Measurements from ENCODE around the gene SH3PXD2A. TPM values are rescaled to one million over a fixed set of nuclear protein-coding genes. Genes with fewer than 3 reads are reported as not detected.
A peak's percentile ranks its signal among the peaks of the same experiment; 100 is the strongest.
"Not testable (repeated sequence)": the region's sequence is repeated elsewhere in the genome, so short reads cannot be mapped to it uniquely, and the experiment has no call there.

Gene SH3PXD2A
- total RNA-seq, 1 donor from 2014 or later = 166 TPM

DNA sequence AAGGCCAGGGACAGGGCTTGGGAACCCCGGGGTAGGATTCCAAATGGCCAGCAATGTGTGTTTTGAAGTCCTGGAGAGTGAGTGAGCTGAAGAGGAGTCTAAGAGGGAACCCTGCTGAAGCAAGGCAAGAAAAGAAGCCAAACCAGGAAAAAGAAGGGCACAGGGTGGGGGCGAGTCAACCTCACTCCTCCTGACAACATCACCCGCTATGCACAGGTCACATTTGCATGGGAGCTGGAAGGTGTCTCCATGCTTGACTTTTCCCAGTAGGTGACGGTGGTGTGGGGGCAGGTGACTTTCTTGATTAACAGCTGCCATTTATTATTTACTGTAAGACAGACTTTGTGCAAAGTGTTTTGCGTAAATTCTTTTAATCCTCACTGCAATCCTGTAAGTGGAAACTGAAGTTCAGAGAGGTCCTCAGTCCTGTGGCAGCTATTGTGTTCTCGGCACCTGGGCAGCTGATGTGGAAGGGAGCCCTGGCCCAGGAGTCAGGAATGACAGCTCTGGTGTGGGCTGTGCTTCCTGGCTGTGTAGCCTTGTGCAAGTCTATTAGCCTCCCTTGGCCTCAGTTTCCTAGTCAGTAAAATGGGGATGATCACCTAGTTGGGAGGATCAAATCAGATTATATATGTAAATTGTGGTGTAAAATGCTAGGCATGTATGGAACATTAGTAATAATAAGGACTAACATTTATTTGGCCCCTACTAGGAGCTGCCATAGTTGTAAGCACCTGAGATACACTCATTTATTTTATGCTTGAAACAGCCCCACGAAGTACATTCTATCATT lies 90.9 kb downstream of the SH3PXD2A start:
- intact Hi-C loops (cut with DNase I) = no loop called here
- DNase-seq (ENCODE audit: low spot score) (no peak), ATAC-seq (no peak)

GRCh38 chr10:103763374-103764202 lies 91.8 kb downstream of the SH3PXD2A start:
- ATAC-seq (peak; percentile 41), DNase-seq (ENCODE audit: low spot score) (no peak)
- intact Hi-C loops (cut with DNase I) = no loop called here

- ATAC-seq = no peak
- DNase-seq (ENCODE audit: low spot score) = no peak
- intact Hi-C loops (cut with DNase I) = no loop called here
Measured at GRCh38 chr10:103762916-103763315, 92.5 kb downstream of the SH3PXD2A start.

- ATAC-seq = no peak
- intact Hi-C loops (cut with DNase I) = no loop called here
- DNase-seq (ENCODE audit: low spot score) = no peak
Measured at GRCh38 chr10:103762162-103762561, 93.2 kb downstream of the SH3PXD2A start.

DNA sequence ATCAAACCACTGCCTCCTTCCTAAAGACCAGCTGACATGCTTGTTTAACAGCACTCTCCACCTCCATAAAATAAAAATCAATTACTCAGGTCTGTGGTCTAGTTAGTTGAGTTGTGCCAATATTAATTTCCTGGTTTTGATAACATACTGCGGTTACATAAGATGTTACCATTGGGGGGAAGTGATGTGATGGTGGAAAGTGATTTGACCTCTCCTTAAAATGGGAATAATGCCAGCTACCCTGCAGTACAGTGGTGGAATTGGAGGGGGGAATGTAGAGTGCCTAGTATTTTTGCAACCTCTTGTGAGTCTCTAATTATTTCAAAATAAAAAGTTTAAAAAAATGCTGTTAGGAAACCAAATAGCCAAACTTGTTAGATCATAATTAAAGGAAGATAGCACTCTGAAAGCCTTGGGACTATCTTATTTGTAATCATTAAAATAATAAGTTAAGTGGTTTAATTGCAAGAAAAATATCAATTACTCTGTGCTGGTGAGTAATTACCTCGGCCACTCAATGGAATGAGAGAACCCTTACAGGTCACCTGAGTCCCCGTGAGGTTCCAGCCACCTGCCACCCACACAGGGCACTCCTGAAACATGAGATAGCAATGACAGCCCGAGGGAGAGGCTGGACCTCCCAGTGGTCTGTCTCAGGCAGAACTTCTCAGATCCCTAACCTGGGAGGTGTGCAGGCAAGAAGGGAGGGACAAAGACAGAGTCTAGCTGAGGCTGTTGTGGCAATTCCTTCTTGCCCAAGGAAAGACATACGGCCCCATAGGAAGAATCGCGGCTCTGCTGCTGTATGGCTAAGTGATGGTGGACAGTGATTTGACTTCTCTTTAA lies 94.1 kb downstream of the SH3PXD2A start:
- no peak for DNase-seq (ENCODE audit: low spot score)
- no peak for ATAC-seq
- intact Hi-C loops (cut with DNase I) = no loop called here

GRCh38 chr10:103760233-103760632 lies 95.1 kb downstream of the SH3PXD2A start:
- ATAC-seq; DNase-seq (ENCODE audit: low spot score); intact Hi-C loops (cut with DNase I): not testable (repeated sequence)

DNA sequence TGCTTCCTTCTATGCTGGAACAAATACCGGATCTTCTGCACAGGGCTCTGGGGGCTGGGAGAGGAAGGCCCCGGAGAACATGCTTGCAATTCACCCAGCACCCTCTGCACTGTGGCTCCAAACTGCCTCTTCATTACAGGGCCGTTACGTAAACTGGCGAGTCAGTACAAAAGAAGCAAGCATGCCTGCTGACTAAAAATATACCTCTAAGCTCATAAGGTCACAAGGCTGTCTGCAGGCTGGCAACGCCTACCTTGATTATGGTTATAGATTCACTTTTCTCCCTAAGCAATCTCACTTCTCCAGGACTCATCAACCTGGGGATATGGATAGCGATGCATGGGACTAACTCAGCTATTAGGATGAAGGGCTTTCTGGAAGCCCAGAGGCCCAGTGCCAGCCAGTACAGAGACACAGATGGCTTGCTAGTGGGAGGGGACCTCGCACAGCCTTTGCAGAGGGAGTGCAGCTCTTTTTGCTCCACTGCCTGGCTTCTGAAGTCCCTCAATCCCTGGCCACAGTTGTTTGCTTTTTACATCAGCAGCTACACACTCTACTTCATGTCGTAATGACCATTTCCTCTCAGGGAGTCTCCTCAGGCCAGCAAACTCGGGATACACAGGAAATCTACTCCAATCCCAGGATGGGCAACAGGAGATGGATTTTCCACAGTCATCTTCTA lies 96.1 kb downstream of the SH3PXD2A start:
- ATAC-seq (peak; percentile 70), DNase-seq (ENCODE audit: low spot score) (no peak)
- intact Hi-C loops (cut with DNase I) = no loop called here

DNA sequence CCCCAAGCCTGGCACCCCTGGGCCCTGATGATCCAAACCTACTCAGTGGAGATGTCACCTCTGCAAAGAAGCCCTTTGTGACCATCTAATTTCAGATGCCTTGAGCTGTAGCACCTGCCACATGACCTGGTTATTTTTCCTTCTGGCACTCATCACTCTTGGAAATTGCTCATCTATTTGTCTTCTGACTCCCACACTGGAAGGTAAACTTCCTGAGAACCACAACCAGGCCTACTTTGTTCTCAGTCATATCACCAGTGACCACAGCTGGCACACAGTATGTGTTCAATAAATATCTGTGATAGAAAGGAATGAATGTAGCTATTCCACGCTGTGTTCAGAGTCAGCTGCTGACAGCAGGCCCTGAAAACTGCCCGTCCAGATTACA lies 97.1 kb downstream of the SH3PXD2A start:
- intact Hi-C loops (cut with DNase I) = no loop called here
- DNase-seq (ENCODE audit: low spot score) = no peak

DNA sequence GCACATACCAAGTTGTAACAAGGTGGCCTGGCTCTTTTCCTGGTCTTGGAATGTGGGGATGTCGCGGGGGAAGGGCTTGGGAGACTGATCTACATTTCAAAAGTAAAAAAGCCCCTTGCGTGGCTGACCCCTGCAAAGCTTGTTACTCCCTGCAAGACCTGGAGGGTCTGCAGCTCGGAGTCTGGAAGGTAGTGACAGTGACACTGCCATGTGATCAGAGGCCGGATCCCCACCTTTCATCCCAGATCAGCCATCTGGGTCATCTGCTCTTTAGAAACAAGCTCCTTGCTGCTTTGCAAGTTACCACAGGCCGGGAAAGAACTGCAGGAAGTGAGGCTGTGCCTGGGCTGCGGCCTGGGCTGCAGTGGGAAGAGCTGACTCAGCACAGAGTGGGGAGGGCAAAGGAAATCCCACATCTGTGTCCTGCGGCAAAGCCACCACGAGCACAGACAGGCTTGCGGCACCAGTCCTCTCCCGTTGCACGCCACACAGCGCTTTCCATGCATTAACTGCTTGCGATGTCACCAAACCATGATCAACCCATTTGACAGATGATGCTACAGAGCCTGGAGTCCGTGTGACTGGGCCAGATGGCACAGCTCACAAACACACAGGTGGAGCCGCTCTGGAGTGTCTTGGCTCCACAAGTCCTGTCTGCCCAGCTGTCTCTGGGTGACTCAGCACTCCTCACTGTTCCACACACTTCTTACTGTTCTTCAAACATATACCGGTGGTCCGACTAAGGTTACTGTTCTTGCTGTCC lies 97.7 kb downstream of the SH3PXD2A start:
- intact Hi-C loops (cut with DNase I) = no loop called here
- DNase-seq (ENCODE audit: low spot score) (no peak), ATAC-seq (peak; percentile 75)

More for the DNA sequence above, 97.1 kb downstream of the SH3PXD2A start:
- no peak for ATAC-seq

DNA sequence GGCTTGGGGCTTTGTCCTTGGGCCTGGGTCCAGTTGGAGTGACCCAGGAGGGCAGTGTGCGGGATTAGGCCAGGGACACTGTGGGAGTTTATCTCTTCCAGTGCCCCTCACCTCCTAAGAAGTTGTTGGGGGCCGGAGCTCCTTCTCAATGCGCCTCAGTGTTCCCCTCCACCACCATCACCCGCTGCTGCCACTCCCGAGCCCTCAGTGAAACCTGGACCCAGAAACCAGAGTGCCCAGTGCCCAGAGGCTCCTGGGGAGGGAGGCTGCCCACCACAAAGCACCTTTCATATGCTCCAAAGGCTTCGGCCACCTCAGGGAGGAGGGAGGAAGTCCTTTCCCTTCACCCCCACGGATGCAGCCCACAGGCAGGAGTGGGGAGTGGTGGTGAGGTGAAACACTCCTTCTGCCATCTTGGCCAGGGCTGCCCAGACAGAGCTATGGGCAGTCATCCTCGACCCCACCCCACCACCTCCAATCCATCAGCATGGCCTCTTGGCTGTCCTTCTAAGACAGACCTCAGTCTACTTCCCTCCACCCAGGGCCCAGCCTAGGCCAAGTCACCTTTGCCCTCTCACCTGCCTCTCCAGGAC lies 99.0 kb downstream of the SH3PXD2A start:
- intact Hi-C loops (cut with DNase I) = no loop called here
- DNase-seq (ENCODE audit: low spot score) = no peak

GRCh38 chr10:103752680-103753248 lies 102.6 kb downstream of the SH3PXD2A start:
- intact Hi-C loops (cut with DNase I) = no loop called here
- ATAC-seq (no peak), DNase-seq (ENCODE audit: low spot score) (no peak)

More for the DNA sequence above, 99.0 kb downstream of the SH3PXD2A start:
- no peak for ATAC-seq

DNA sequence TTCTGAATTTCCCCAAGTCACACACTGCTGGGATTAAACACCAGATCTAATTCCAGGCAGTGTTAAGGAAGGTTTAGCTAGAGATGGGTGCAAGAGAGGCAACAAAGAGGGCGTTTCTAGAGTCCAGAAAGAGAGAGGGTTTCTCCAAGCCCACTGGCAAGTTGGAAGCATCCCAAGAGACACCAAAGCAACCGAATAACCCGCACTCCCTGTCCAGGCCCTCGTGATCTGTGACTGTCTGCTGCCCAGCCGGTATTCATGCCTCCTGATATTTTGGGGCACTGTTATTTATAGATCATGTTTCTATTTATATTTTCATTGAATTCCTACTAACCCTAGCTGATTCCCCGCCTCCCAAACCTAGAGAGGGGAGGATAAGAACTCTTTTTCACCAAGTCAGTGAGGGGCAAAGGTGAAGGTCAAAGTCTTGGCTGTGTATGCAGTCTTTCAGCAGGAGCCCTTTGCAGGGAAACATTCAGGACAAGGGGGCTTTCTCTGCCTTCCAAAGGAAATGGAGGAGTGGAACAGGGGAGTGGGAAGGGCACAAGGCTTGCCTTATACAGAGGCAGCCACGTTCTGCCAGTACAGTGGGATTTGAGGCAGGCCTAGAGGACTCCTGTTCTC lies 103.6 kb downstream of the SH3PXD2A start:
- DNase-seq (ENCODE audit: low spot score) (no peak), ATAC-seq (no peak)
- intact Hi-C loops (cut with DNase I) = no loop called here

- ATAC-seq (no peak), DNase-seq (ENCODE audit: low spot score) (no peak)
- intact Hi-C loops (cut with DNase I) = no loop called here
Measured at GRCh38 chr10:103750836-103751235, 104.5 kb downstream of the SH3PXD2A start.

- ATAC-seq = no peak
- no peak for DNase-seq (ENCODE audit: low spot score)
- intact Hi-C loops (cut with DNase I) = no loop called here
Measured at GRCh38 chr10:103749779-103750178, 105.6 kb downstream of the SH3PXD2A start.

DNA sequence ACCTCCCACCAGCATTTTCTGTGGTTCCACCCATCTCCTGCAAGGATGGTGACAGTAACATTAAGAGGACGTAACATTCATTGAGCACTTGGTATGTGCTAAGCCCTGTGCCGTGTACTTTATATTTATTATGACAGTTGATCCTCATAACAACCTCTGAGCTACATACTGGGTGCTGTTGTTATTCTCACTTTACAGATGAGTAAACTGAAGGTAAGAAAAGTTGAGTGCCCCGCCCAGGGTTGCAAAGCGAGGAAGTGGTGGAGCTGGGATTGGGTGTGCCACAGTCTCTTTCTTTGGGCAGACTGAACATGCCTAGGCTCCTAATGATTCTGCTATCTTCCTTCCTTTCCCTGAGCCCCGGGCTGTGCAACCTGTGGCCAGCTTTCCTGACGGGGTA lies 107.4 kb downstream of the SH3PXD2A start:
- ATAC-seq (no peak), DNase-seq (ENCODE audit: low spot score) (no peak)
- intact Hi-C loops (cut with DNase I) = no loop called here

DNA sequence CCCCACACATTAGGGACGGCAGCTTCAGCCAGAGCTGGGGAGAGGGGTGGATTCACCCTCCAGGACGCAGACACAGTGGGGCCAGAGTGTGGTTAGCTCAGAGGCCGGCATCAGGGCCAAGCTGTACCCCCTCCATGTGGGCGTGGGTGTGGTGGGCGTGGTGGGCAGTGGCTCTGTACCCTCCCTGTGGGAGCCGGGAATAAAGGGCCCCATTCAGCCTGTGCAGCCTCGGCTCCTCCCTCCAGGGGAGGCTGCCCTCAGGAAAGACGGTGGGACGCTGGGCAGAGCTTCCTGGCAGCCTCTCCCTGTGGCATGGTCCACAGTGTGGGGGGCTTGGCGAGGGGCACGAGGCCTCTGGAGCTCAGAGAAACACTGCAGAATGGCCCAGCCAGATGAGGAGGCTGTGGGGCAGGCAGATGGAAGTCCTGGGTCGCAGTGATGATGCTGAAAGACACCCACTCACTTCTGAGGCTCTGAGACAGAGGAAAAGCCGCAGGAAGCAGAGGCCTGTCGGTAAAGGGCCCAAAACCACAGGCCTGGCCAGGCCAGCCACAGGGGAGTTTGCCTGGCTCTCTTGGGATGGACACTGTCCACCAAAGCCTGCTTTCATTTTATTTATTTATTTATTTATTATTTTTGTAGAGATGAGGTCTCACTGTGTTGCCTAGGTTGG lies 108.0 kb downstream of the SH3PXD2A start:
- intact Hi-C loops (cut with DNase I) = no loop called here
- peak; percentile 66 for ATAC-seq
- DNase-seq (ENCODE audit: low spot score) = peak; percentile 77

All from sciatic nerve (tissue), 2 donors.